ENCODE data around the gene ME3. TPM values are rescaled to one million over a fixed set of nuclear protein-coding genes. Genes with fewer than 3 reads are reported as not detected.

The ME3 gene
- polyA plus RNA-seq, 1 experiment, result 7.1 TPM

- Histone ChIP-seq H3K9me3 (ENCODE audit: control insufficient read depth, insufficient read depth, low read length) (no peaks in the 10 kb centered on the region), H3K4me3 (ENCODE audit: low read depth, low read length) (no peak overlapping the region), H3K27me3 (ENCODE audit: control insufficient read depth, insufficient read depth, low read length) (no peaks in the 10 kb centered on the region), H3K27ac (ENCODE audit: low read depth, low read length) (no peak overlapping the region)
- POLR2A ChIA-PET, result no interaction called here
- no peak for DNase-seq (ENCODE audit: low read depth, low spot score)
- TF ChIP-seq CTCF (IDR thresholded peaks at IDR 0.05; ENCODE audit: low read depth, low read length), result no peak
- CTCF ChIA-PET, result interaction anchor here (1.1 kb wide), 1 partner anchor 32 kb away, joined by 3 read pairs; no protein-coding TSS in a partner anchor
Measured at GRCh38 chr11:86488553-86488952, 183.9 kb downstream of the ME3 start.

GRCh38 chr11:86487671-86488070 is 184.7 kb downstream of the ME3 start:
- no peak for DNase-seq (ENCODE audit: low read depth, low spot score)
- no peak overlapping the region for H3K27ac ChIP-seq (ENCODE audit: low read depth, low read length)
- no peaks in the 10 kb centered on the region for H3K9me3 ChIP-seq (ENCODE audit: control insufficient read depth, insufficient read depth, low read length)
- no peak for TF ChIP-seq CTCF (IDR thresholded peaks at IDR 0.05; ENCODE audit: low read depth, low read length)
- ChIA-PET CTCF (no interaction called here), POLR2A (no interaction called here)
- no peak overlapping the region for H3K4me3 ChIP-seq (ENCODE audit: low read depth, low read length)
- H3K27me3 ChIP-seq (ENCODE audit: control insufficient read depth, insufficient read depth, low read length), result no peaks in the 10 kb centered on the region

- CTCF ChIA-PET, result no interaction called here
- no peak overlapping the region for H3K4me3 ChIP-seq (ENCODE audit: low read depth, low read length)
- no peaks in the 10 kb centered on the region for H3K27me3 ChIP-seq (ENCODE audit: control insufficient read depth, insufficient read depth, low read length)
- H3K9me3 ChIP-seq (ENCODE audit: control insufficient read depth, insufficient read depth, low read length), result no peaks in the 10 kb centered on the region
- H3K27ac ChIP-seq (ENCODE audit: low read depth, low read length), result no peak overlapping the region
- no peak for TF ChIP-seq CTCF (IDR thresholded peaks at IDR 0.05; ENCODE audit: low read depth, low read length)
- DNase-seq (ENCODE audit: low read depth, low spot score), result no peak
- POLR2A ChIA-PET, result no interaction called here
Measured at GRCh38 chr11:86486261-86487030, 186.0 kb downstream of the ME3 start.

GRCh38 chr11:86484795-86485166 is 187.6 kb downstream of the ME3 start:
- DNase-seq (ENCODE audit: low read depth, low spot score), result no peak
- no peak for TF ChIP-seq CTCF (IDR thresholded peaks at IDR 0.05; ENCODE audit: low read depth, low read length)
- Histone ChIP-seq H3K27ac (ENCODE audit: low read depth, low read length) (peak overlapping the region; percentile 58), H3K4me3 (ENCODE audit: low read depth, low read length) (no peak overlapping the region), H3K9me3 (ENCODE audit: control insufficient read depth, insufficient read depth, low read length) (no peaks in the 10 kb centered on the region), H3K27me3 (ENCODE audit: control insufficient read depth, insufficient read depth, low read length) (no peaks in the 10 kb centered on the region)
- ChIA-PET CTCF (interaction anchor here (3.9 kb wide), 1 partner anchor 123 kb away, joined by 15 read pairs; no protein-coding TSS in a partner anchor), POLR2A (interaction anchor here (1.1 to 1.8 kb wide), 10 partner anchors 13 to 256 kb away, joined by 3 to 14 read pairs (median 5); no protein-coding TSS in a partner anchor)
